Right lung (tissue), 10 donors: Measurements from ENCODE around the gene TMEM59. TPM values are rescaled to one million over a fixed set of nuclear protein-coding genes. Genes with fewer than 3 reads are reported as not detected.
A peak's percentile ranks its signal among the peaks of the same experiment; 100 is the strongest.
"Not testable (repeated sequence)": the region's sequence is repeated elsewhere in the genome, so short reads cannot be mapped to it uniquely, and the experiment has no call there.

ENCODE experiments used
- DNase-seq, 2 donors: peaks; one replicate each; pipeline ENCODE4 v3.0.0-alpha.2; 2013
- long read RNA-seq, 8 donors: transcript quantifications; one replicate each; lab custom pipeline, GENCODE V29; 2026
- polyA plus RNA-seq, 5 donors: library from polyadenylated mRNA; unstranded; fragments of 120-200 nt; gene quantifications; one replicate each; pipeline versions ENCODE4 v1.2.1 to v1.2.3, GENCODE V29; 2013; ENCODE audit warnings: inconsistent platforms in 1 of 5, low replicate concordance in 1 of 5; ENCODE audit not compliant: insufficient read length in 5 of 5, insufficient read depth in 1 of 5

The TMEM59 gene, protein sequence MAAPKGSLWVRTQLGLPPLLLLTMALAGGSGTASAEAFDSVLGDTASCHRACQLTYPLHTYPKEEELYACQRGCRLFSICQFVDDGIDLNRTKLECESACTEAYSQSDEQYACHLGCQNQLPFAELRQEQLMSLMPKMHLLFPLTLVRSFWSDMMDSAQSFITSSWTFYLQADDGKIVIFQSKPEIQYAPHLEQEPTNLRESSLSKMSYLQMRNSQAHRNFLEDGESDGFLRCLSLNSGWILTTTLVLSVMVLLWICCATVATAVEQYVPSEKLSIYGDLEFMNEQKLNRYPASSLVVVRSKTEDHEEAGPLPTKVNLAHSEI
- 100 to 1,000 TPM; 257 to 347 (median 298) TPM for polyA plus RNA-seq
- long read RNA-seq, donor 1, full-length matches to known transcripts = 322 of 385 reads
- long read RNA-seq, donor 1, partial matches to known transcripts = 63 of 385 reads
- long read RNA-seq, donor 1, other reads (novel, unspliced or antisense) = 0 of 385 reads
- long read RNA-seq, donor 2, full-length matches to known transcripts = 152 of 204 reads
- long read RNA-seq, donor 2, partial matches to known transcripts = 18 of 204 reads
- long read RNA-seq, donor 2, other reads (novel, unspliced or antisense) = 34 of 204 reads
- long read RNA-seq, donor 3, full-length matches to known transcripts = 248 of 298 reads
- long read RNA-seq, donor 3, partial matches to known transcripts = 5 of 298 reads
- long read RNA-seq, donor 3, other reads (novel, unspliced or antisense) = 45 of 298 reads
- long read RNA-seq, donor 4, full-length matches to known transcripts = 144 of 163 reads
- long read RNA-seq, donor 4, partial matches to known transcripts = 0 of 163 reads
- long read RNA-seq, donor 4, other reads (novel, unspliced or antisense) = 19 of 163 reads
- long read RNA-seq, donor 5, full-length matches to known transcripts = 355 of 480 reads
- long read RNA-seq, donor 5, partial matches to known transcripts = 79 of 480 reads
- long read RNA-seq, donor 5, other reads (novel, unspliced or antisense) = 46 of 480 reads
- long read RNA-seq, donor 6, full-length matches to known transcripts = 350 of 406 reads
- long read RNA-seq, donor 6, partial matches to known transcripts = 10 of 406 reads
- long read RNA-seq, donor 6, other reads (novel, unspliced or antisense) = 46 of 406 reads
- long read RNA-seq, donor 7, full-length matches to known transcripts = 396 of 426 reads
- long read RNA-seq, donor 7, partial matches to known transcripts = 11 of 426 reads
- long read RNA-seq, donor 7, other reads (novel, unspliced or antisense) = 19 of 426 reads
- long read RNA-seq, donor 8, full-length matches to known transcripts = 60 of 71 reads
- long read RNA-seq, donor 8, partial matches to known transcripts = 0 of 71 reads
- long read RNA-seq, donor 8, other reads (novel, unspliced or antisense) = 11 of 71 reads

GRCh38 chr1:54052934-54053744 is at the start of gene TMEM59, which contains the start of gene TCEANC2:
TMEM59 (minus strand) TSS chr1:54053204; CDS start chr1:54053188, 16 bp downstream.
TCEANC2 (plus strand) TSS chr1:54053608; CDS start chr1:54054423, 815 bp downstream.
- DNase-seq = peak; percentile 98 to 99

DNA sequence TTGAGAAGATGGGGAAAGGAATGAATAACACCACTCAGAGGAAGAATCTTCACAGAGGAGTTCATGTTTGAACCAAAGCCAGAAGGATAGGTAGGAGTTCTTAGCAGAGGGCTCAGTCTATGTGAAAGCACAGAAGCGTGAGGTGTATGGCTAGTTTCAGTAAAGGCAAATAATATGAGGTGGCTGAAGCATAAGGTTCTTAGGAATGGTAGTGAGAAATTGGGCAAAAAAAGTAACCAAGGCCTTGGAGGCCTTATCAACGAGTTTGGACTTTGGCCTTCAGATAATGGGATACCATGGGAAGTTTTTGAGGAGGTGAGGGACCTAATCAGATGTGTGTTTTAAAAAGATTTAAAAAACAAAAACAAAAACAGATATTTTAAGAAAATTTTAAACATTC is 47.5 kb upstream of the TMEM59 start:
- DNase-seq = no peak

DNA sequence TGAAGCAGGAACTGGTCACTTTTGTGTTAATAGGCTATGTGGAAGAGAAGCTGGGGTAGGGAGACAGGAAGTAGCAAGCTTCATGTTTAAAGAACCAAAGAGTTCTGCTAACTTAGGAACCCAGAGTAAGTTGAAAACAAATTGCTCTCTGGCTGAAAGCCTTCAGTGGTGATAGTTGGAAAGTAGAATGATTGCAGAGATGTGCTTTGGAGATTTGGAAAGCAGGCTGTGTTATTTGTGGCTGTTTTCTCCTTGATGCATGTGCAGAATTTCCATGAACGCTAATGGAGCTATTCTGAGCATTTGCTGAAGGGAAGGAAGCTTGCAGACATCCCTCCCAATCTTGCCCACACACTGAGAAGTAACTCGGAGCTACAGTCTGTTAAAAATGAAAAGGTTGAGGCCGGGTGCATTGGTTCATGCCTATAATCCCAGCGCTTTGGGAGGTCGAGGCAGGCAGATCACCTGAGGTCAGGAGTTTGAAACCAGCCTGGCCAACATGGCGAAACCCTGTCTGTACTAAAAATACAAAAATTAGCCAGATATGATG is 46.1 kb upstream of the TMEM59 start:
- DNase-seq = no peak

DNA sequence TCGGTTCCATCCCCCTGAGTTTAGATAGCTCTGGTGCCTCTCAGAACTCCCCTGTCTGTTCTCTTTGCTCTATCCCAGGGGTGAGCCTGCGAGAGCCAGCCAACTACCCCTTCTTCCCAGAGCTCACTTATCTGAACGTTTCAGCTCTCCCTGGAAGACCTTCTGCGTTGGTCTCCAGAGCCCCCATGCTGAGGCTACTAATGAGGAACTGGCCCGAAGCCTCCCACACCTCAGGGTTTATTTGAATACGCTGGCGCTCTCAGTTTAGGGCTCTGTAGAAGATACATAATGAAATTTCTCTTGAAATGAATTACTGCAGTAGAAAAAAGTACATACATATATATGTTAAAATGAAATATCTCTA is 43.9 kb upstream of the TMEM59 start:
- no peak for DNase-seq

GRCh38 chr1:54096227-54096876 is 43.3 kb upstream of the TMEM59 start:
- no peak for DNase-seq

DNA sequence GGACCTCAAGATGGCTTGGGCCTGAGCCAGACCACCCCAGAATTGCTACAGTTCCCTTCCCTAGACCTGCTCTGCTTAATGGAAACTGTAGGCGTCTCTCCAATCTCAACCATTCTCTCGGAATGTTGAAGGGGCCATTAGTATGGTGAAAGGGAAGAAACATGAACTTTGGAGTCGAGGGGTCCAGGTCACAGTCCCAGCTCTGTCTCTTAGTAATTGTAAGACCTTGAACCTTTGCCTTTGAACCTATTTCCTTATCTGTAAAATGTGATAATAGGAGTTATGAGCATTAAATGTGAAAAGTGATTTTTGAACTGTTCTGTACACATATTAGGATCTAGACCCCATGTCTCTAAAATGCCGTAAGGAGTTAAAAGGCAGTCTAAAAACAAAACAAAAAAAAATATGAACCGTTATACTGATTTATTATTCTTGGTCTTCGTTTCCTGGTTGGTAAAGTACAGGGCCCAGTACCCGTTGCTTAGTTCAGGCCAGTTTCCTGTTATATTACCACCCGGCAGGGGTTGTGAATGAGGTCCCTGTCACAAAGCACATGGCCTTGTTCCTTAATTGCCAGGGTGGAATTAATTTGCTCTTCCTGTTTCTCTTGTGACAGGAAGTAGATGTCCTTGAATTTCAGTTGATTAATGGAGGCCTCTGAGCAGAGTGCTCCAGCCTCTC is 42.7 kb upstream of the TMEM59 start:
- DNase-seq = no peak

DNA sequence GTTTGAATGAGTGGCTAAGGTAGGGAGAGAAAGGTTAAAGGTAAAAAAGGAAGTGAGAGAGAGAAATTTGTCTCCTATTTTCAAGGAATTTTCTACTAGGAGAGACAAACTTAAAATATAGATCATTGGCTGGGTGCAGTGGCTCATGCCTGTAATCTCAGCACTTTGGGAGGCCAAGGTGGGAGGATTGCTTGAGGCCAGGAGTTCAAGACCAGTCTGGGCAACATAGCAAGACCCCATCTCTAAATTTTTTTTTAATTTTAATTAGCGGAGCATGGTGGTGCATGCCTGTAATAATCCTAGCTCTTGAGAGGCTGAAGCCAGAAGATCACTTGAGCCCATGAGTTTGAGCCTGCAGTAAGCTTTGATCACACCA is 41.7 kb upstream of the TMEM59 start:
- DNase-seq = not testable (repeated sequence)

DNA sequence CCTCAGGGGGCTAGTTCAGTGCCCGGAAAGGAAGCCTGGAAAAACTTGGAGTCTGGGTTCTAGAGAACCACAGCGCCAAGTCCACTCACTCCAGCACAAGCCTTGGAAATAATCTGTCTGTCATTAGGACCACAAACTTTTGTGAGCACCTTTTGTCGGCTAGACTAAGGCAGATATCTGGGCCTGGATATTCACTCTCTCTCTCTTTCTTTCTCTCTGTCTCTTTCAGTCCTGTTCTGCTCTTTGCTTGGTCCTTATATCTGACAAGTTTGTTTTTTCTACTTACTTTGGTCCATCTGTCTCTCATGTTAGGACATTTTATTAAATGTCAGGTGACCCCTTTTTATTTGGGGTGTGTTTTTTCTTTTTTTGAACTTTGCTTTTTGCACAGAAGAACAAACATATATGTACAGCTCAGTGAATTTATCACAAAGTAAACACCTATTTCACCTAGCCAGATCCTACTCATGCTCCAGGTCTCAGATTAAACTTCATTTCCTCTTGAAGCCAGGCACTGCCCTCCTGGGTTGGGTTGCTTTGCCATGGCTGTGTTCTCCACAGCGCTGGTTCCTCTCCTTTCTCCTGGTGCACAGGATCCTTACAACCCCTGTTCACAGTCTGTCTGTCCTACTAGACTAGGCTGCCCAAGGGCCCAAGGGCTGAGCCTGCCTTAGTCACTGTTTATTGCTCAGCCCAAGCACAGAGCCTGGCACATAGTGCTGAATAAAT is 41.2 kb upstream of the TMEM59 start:
- no peak for DNase-seq

GRCh38 chr1:54091666-54092065 is 38.7 kb upstream of the TMEM59 start:
- no peak for DNase-seq

DNA sequence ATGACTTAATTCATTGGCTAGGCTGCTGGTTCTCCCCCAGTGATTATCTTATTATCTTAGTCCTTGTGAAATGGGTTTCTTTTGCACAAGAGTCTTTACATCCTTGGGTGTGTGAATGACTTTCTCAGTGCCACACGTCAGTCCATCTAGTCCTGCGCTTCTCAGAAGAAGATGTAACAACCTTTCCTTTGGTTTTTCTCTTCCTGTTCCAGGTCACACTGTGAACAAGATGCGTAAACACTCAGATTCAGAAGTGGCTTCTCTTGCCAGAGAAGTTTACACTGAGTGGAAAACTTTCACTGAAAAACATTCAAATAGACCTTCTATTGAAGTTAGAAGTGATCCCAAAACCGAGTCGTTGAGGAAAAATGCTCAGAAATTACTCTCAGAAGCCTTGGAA is 35.4 kb upstream of the TMEM59 start:
- no peak for DNase-seq

DNA sequence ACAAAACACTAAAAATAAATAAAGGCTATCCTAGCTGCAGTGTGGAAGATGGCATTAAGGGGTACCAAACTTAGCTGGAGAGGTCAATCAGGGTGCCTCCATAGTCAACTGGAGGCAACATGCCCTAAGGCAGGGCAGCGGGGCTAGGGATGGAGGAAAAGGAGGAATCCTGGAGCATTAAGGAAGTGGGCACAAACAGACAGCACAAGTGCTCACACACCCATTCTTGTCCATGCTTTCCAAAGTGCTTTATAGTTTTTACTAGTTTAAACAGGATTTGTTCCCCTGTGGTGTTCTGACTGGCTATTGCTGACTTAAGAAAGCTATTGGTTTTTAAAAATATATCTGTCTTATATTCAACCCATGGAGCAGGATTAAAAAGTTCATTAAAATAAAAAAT is 33.8 kb upstream of the TMEM59 start:
- DNase-seq = no peak

DNA sequence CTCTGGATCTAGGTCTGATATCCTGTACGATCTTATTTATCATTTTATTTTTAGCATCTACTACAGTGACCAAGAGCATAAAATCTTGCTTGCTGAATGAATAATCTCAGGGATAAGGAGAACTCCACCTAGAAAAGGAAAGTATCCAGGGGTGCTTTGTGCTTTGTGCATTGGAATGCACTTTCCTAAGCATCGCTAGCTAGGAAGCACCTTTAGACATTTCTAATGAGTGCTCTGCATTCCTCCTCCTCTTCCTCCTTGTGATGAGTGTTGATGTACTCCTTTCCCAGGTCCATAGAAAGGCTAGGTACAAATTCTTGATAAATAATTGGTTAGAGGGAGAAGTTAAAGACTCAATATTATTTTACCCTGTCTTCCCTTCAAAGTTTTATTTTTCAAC is 31.8 kb upstream of the TMEM59 start:
- DNase-seq = no peak

DNA sequence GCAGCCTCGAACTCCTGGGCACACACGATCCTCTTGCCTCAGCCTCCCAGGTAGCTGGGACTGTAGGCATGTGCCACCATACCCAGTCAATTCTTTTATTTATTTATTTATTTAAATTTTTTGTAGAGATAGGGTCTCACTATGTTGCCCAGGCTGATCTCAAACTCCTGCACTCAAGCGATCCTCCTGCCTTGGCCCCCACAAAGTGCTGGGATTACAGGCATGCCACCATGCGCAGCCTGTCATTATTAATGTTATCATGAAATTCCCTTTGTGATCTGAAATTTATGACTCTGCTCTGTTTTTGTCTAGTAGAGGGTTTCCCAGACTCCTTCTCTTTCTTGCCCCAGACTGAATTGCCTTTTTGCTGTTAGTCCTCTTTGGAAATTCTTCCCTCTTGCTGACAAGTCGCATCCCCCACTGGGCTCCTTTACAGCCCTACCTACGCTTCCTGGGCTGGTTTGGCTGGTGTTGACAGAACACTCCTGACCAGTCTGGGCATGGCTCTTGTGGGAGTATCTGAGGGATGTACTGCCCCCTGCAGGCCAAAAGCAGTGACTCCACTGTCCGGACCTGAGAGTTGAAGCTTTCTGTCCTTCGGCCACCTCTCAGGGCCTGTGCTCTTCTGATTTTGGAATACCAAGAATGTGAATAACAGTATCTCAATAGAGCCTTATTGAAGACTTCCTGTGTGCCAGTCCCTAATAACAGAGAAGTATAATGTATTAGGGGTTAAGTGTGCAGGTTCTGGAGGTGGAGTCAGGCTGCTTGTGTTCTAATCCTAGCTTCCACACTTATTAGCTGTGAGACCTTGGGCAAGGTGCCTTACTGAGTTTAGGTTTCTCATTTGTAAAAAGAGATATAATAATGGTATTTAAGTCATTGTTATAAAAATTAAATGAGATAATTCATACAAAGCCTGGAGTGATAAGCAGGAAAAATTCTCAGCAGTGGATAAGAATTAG is 28.6 kb upstream of the TMEM59 start:
- no peak for DNase-seq

DNA sequence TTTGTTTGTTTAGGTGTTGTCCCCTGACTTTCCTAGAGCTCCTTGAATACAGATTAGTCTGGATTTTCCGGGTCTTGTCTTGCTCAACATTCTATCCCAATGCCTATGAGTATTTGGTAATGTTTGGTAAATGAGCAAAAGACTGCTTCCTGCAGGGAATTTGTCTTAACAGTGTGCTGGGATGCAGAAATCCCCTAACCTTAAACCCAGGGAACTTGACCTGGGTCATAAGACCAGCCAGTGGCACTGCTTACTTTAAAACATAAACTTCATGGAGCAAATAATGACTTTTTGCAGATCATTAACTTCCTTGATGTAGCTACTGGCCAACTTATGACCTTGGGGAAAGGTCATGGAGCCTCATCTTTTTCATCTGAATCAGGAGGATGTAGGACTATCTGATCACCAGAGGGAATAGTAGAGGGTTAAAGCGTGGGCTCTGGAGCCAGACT is 27.6 kb upstream of the TMEM59 start:
- DNase-seq = no peak

GRCh38 chr1:54077359-54077758 is 24.4 kb upstream of the TMEM59 start:
- DNase-seq = no peak

GRCh38 chr1:54070171-54070837 is 17.3 kb upstream of the TMEM59 start:
- peak; percentile 38 to 48 for DNase-seq

GRCh38 chr1:54069791-54070170 is 16.8 kb upstream of the TMEM59 start:
- no peak for DNase-seq
